HFFc6 (cell line): ENCODE results near the gene SLC38A3. TPM values are rescaled to one million over a fixed set of nuclear protein-coding genes. Genes with fewer than 3 reads are reported as not detected.
A peak's percentile ranks its signal among the peaks of the same experiment; 100 is the strongest.

Experiments used
- DNase-seq: peaks from one replicate; pipeline ENCODE4 v3.0.0-alpha.2; 2018
- H3K27ac Mint-ChIP-seq: 2 replicates; pipeline ENCODE4 v1.8.0; 2020; ENCODE audit warnings: mild to moderate bottlenecking, mixed read lengths
- H3K27me3 Mint-ChIP-seq: 2 replicates; pipeline ENCODE4 v1.8.0; 2021; ENCODE audit warnings: mild to moderate bottlenecking, moderate library complexity, mixed read lengths; ENCODE audit not compliant: insufficient read depth
- H3K36me3 Mint-ChIP-seq: 2 replicates; pipeline ENCODE4 v1.8.0; 2021; ENCODE audit warnings: low read depth, mixed read lengths
- H3K4me1 Mint-ChIP-seq: 2 replicates; pipeline ENCODE4 v1.8.0; 2020; ENCODE audit warnings: low read depth, mixed read lengths
- H3K4me3 Mint-ChIP-seq: 2 replicates; pipeline ENCODE4 v1.8.0; 2020; ENCODE audit warnings: mild to moderate bottlenecking, moderate library complexity, mixed read lengths
- H3K9me3 Mint-ChIP-seq: 2 replicates; pipeline ENCODE4 v1.8.0; 2020; ENCODE audit warnings: mild to moderate bottlenecking, mixed read lengths
- CTCF ChIP-seq: fragments of 200-600 bp; sonication (generic); IDR thresholded peaks from 2 replicates; pipeline ENCODE4 v1.5.0; 2021; ENCODE audit warnings: antibody characterized with exemption, mild to moderate bottlenecking
- total RNA-seq, 6 experiments: library from RNA; stranded (reverse); fragmentation: NEBNext Ultra II Directional; extraction: Animal tissue kit (Norgen Biotek cat#: 25700); gene quantifications; 2 replicates in 1 of 6; 3 replicates in 5 of 6; pipeline ENCODE4 v1.2.3, GENCODE V29; 2021

The SLC38A3 gene
- total RNA-seq, 6 experiments from 2014 or later, result 0.16 to 0.24 TPM; not detected in 4

DNA sequence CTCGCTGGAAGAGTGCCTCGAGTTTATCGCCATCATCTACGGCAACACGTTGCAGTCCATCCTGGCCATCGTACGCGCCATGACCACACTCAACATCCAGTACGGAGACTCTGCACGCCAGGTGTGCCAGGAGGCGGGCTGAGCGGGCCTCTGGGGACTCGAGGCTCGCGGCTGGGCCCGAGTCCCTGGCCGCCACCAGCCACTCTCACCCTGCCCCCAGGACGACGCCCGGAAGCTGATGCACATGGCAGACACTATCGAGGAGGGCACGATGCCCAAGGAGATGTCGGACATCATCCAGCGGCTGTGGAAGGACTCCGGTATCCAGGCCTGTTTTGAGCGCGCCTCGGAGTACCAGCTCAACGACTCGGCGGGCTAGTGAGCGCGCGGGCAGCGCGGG, 11.8 kb upstream of the SLC38A3 start:
- H3K4me1 Mint-ChIP-seq, result no peaks in the 10 kb centered on the region

GRCh38 chr3:50193746-50194127, 11.3 kb upstream of the SLC38A3 start:
- no peak for DNase-seq
- no peaks in the 10 kb centered on the region for H3K36me3 Mint-ChIP-seq

More for the DNA sequence above, 11.8 kb upstream of the SLC38A3 start:
- no peak for DNase-seq
- Mint-ChIP-seq H3K27ac (no peak overlapping the region), H3K9me3 (no peaks in the 10 kb centered on the region), H3K27me3 (peaks cover 15% of the 10 kb centered on the region), H3K36me3 (no peaks in the 10 kb centered on the region), H3K4me3 (no peak overlapping the region)
- no peak for TF ChIP-seq CTCF

DNA sequence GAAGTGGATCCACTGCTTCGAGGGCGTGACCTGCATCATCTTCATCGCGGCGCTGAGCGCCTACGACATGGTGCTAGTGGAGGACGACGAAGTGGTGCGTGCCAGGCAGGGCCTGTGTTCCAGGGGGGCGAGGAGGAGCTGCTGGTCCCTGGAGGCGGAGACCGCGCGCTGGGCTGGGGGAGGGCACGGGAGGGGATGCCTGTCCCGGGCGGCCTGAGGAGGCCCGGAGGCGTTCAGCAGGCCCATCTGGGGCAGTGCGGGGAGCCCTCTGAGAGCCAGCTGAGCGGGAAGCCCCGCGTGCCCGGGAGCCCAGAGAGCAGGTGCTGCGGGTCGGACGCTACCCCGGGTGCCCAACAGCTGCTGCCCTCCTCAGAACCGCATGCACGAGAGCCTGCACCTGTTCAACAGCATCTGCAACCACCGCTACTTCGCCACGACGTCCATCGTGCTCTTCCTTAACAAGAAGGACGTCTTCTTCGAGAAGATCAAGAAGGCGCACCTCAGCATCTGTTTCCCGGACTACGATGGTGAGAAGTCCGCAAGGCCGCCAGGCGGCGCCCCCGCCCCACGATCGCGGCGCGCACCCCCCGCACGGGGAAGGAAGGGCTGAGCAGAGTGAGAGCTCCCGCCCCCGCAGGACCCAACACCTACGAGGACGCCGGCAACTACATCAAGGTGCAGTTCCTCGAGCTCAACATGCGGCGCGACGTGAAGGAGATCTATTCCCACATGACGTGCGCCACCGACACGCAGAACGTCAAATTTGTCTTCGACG, 10.8 kb upstream of the SLC38A3 start:
- Mint-ChIP-seq H3K4me3 (no peak overlapping the region), H3K36me3 (no peaks in the 10 kb centered on the region), H3K27me3 (peaks cover 15% of the 10 kb centered on the region), H3K27ac (no peak overlapping the region), H3K4me1 (no peaks in the 10 kb centered on the region), H3K9me3 (no peaks in the 10 kb centered on the region)
- peak; percentile 39 for DNase-seq
- peak; percentile 88 for TF ChIP-seq CTCF

More at GRCh38 chr3:50193746-50194127, 11.3 kb upstream of the SLC38A3 start:
- Mint-ChIP-seq H3K4me3 (no peak overlapping the region), H3K4me1 (no peaks in the 10 kb centered on the region), H3K27me3 (peaks cover 15% of the 10 kb centered on the region), H3K27ac (no peak overlapping the region), H3K9me3 (no peaks in the 10 kb centered on the region)
- TF ChIP-seq CTCF, result no peak

DNA sequence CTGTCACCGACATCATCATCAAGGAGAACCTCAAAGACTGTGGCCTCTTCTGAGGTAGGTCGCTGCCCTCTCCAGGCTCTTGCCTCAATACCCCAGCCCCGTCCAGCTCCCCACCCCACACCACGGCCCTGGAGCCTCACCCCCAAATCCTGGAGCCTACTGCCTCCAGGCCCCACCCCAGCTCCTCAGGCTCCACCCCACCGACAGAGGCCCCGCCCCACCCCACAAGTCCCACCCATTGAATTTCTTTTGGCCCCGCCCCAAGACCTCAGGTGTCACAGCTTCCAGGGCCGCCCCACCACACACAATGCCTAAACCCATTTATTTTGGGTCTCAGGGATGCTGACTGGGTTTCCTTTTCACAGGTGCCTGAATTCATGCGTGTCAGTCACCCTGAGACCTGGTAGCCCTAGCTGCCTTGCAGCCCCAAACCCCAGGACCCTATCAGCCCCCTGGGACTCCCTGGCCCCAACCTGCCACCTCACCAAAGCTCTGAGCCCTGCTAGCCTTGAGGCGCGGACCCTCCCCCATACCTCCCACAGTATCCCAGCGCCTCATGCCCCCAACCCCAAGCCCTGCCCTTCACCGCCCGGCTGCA, 10.1 kb upstream of the SLC38A3 start:
- Mint-ChIP-seq H3K4me3 (no peak overlapping the region), H3K36me3 (no peaks in the 10 kb centered on the region), H3K27me3 (peaks cover 16% of the 10 kb centered on the region), H3K27ac (no peak overlapping the region), H3K9me3 (no peaks in the 10 kb centered on the region), H3K4me1 (no peaks in the 10 kb centered on the region)
- TF ChIP-seq CTCF, result 0 out of 2 replicates have a peak, but pooled peaks have one; percentile 8
- DNase-seq, result no peak

DNA sequence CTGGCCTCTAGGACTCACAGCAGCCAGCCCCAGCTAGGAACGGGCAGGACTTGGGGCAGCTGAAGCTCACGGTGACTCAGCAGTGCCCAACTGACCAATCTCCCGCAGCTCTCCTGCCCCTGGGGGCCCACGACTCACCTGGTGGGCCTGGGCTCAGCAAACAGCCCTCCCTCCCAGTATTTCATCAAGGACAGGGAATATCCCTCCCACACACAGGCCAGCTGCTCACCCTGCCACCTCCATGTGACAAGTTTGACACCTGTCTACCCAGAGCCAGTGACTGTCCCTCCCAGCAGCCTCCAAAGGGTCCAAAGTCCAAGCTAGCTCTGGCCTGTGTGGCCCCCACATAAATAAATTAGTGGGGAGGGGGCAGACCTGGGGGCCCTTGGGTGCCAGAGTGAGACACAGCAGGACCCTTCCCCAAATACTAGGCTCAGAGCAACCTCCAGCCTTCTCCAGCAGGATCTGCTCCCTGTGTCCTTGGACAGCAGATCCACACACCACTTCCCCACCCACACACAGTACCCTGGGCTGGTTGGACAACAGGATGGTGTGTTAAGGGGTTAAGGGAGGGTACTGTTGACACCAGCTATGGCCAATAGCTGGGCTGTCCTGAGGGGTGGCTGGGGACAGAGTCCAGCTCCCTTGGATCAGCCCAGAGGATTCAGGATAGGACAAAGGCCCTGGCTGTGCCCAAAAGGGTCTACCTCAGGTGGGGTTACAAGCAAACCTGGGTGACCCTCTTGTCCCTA, 9.4 kb upstream of the SLC38A3 start:
- Mint-ChIP-seq H3K36me3 (no peaks in the 10 kb centered on the region), H3K27me3 (peaks cover 18% of the 10 kb centered on the region), H3K4me1 (no peaks in the 10 kb centered on the region), H3K4me3 (no peak overlapping the region), H3K9me3 (no peaks in the 10 kb centered on the region), H3K27ac (no peak overlapping the region)
- DNase-seq, result no peak
- TF ChIP-seq CTCF, result no peak
